HG03342 (cell line): ENCODE measurements around the gene LMAN2.
A peak's percentile ranks its signal among the peaks of the same experiment; 100 is the strongest.
"Not testable (repeated sequence)": the region's sequence is repeated elsewhere in the genome, so short reads cannot be mapped to it uniquely, and the experiment has no call there.

Source experiments
- ATAC-seq: cut with Tn5 transposase; IDR thresholded peaks from one replicate; pipeline ENCODE4 v1.9.1; 2021; ENCODE audit warnings: mild to moderate bottlenecking, moderate library complexity; ENCODE audit not compliant: unreplicated experiment

Gene LMAN2

DNA sequence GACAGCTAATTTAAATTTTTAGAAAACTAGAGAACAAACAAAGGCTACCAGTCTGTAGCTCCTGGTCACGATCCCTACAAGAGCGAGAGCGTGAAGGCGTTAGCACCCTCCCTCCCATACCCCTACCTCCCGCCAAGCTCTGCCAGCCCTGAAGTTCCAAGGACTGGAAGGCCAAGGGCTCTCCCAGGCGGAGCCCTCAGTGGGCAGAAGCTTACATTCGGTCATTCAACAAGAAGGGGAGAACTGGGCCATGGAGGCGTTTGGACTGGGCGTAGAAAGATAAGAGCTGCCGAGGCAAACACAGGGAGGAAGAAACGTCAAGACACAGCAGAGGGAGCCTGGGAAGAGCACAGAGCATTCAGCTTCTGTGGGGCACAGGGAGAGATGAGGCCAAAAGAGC is 42.7 kb downstream of the LMAN2 start:
- ATAC-seq = no peak

DNA sequence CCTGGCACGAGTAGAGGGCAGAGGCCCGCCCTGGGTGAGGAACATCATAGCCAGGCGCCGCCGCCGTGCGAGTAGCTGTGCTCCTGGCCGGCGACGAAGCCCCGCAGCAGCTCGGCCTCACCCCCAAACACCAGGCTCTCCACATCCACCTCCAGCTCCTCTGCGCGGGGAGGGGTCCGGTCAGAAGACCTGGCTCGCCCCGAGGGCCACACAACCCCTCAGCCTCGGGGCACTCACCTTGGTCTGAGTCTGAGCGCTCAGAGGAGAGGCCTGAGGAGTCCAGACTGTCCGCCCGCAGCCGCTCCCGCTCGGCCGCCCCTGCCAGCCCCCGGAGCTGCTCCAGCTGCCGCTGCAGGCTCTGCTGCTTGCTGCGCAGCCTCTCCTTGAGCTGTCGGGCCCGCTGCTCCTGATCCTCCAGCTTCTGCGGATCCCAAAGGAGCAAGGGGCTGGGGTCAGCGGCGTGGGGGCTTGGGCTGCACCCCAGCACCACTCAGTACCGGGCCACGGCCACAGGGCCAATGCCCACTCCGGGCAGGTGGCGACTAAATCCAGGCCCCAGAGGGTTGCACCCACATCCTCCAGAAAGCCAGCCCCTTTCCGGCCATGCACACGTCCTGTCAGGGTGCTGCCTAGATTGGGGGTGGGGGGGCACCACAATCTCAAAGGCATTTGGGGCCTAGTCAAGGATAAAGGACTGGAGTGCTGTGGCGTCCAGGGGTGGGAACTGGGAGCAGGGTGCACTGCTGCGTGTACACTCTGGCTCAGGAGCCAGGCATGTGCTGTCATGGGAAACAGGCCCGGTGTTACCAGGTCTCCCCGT is 43.7 kb downstream of the LMAN2 start:
- no peak for ATAC-seq

DNA sequence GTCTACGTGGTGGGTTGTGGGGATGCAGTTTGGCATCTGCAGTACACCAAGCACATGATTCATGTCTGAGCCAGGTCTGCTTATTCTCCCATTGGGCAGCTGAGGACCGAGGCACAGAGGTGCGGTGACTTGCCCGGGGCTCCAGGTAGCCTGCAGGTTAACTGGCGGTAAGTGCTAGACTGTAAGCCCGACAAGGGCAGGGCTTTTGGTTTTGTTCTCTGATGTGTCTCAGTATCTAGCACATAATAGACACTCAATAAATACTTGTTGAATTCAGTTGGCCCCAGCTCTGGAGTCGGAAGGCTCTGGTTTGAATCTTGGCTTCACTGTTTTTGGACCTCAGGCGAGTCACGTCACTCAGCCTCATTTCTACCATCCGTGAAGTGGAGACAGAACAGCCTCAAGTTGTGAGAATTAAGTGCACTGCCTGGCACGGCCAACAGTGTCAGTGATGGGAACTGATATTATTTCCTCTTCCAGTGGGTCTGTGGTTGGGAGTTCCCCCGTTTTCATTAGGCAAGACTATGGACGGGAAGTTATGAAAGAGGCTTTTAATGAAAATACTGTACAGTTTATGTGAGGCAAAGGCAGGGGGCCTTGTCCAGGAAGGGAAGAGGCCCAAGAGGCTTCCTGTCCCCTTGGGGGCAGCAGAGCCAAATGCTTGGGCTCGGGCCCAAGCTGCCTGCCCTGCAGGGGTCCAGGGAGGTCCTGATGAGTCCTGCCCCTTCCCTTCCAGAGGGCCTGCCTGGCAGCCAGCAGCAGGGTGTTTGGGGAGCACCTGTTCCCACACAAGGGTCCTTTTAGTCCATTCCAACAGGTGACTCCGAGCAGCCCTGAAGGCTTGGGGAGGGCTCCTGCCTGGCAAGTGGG is 44.6 kb downstream of the LMAN2 start:
- no peak for ATAC-seq

DNA sequence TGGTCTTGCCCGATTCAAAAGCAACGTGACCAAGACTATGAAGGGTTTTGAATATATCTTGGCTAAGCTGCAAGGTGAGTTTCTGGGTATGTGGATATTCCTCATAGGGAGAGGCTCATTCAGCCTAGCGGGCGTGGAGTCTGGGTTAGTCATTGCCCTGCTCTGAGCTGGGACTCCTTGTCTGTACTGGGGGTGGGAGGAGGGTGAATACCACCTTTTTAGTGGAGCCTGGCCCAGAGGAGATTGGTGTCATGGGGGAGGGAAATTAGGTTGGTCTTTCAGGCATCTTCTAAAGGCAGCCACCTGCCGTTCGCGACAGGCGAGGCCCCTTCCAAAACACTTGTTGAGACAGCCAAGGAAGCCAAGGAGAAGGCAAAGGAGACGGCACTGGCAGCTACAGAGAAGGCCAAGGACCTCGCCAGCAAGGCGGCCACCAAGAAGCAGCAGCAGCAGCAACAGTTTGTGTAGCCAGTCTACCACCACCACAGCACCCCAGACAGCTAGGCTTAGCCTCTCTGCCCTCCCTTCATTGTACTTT is 45.3 kb downstream of the LMAN2 start:
- not testable (repeated sequence) for ATAC-seq

DNA sequence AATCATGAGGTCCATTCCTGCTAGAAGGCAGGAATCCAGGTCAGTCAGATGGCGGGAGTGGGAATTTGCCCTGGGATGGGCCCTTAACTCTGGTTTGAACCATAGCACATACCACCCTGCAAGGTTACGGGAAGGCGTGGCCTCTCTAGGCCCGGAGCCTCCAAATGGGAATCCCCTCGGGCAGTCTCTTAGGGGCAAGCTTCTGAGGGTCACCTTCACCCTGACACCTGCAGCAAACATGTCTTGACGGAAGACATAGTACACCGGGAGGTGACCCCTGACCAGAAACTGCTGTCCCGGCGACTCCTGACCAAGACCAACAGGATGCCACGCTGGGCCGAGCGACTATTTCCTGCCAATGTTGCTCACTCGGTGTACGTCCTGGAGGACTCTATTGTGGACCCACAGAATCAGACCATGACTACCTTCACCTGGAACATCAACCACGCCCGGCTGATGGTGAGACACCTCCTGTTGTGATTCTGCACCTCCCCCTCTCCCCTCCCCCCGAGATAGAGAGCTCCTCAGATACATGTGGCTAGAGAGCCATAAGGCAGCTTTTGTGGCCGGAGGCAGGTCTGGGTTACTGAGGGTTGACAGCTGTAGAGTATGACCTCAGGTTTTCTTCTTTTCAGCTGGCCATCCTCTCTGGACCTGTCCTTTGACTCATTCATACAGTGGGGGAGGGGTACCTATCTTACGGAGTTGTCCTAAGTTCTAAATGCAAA is 46.9 kb downstream of the LMAN2 start:
- no peak for ATAC-seq

DNA sequence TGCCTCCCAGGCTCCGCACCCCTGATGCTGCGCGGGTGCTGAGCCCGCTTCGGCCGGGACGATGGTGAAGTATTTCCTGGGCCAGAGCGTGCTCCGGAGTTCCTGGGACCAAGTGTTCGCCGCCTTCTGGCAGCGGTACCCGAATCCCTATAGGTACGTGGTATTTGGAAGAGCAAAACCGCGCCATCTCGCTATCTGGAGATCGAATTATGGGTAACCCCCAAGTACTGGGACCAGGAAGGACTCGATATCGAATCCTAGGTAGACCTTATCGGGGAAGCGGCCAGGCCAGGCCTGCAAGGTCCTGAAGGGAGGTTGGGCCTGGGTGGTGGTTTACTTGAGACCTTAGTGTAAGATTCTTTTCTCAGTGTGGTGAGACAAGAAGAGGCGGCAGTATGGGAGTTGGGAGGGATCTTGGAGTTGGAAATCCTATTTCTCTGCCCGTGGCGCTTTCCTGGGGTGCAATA is 47.5 kb downstream of the LMAN2 start:
- no peak for ATAC-seq

DNA sequence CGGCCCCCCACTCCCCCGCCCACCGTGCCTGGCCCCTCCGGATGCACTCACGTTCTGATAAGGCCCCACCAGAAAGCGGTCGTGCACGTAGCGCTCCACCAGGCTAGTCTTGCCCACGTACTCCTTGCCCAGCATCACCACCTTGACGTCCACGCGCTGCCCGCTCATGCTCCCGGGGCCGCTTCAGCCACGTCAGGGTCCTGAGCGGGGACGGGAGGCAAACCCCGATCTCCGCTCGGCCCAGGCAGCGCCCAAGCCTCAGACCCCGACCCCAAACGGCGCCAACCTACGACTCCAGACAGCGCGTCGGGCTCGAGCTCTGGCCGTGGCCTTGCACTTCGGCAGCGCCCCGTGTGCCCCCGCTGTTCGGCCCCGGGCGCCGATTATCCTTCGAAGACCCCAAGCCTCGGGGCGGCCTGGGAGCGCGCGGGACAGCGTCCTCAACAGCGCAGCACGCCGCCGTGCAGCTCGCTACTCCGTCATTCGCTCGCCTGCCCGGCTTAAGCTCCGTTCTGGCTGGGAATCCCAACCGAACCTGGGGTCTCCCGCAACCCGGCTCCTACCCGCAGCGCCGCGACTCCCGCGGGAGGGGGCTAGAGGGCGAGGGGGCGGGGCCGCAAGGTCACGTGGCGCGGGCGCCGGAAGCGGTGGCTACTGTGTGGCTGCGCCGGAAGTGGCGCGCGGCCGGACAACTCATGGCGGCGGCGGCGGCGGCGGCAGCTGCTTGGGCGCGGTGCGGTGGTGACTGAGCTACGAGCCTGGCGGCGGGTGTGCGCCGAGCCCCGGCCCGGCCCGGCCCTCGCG is 48.1 kb downstream of the LMAN2 start, which contains the start of the genes PRELID1 and RAB24:
PRELID1 (plus strand) TSS at position 679 of the 804 bp plus-strand sequence. CDS start 187 bp downstream, outside the sequence.
RAB24 (minus strand) TSS at position 599 of the 804 bp plus-strand sequence; CDS start at position 168, 431 bp downstream.
- ATAC-seq = peak; percentile 54

DNA sequence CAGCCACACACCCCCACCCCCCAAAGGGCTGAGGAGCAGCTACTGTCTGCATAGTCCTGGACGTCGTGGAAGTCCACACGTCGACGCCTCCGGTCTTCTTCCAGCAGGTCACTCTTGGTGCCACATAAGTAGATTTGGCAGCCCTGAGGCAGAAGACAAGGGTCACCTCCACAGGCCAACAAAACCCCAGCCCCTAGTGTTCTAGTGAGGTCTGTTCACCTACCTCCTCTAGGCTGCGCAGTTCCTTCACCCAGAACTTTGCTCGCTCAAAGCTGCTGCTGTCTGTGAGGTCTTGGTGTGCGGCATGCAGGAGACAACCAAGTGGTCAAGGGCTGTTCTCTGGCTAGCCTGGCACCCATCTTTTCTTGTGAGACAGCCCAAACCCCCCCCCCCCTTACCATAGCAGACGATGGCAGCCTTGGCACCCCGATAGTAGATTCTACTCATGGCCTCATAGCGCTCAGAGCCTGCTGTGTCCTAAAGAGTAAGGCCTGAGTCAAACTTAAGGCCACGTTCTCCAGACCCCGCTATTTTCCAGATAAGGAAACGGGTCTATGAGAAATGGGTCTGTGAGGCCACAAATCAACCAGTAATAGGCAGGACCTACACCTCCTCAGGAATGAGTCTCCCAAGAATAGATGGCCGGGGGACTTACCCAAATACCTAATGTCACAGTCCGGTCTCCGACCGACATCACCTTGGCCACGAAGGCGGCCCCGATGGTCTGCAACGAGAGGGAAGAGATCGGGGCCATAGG is 48.9 kb downstream of the LMAN2 start:
- ATAC-seq = no peak

DNA sequence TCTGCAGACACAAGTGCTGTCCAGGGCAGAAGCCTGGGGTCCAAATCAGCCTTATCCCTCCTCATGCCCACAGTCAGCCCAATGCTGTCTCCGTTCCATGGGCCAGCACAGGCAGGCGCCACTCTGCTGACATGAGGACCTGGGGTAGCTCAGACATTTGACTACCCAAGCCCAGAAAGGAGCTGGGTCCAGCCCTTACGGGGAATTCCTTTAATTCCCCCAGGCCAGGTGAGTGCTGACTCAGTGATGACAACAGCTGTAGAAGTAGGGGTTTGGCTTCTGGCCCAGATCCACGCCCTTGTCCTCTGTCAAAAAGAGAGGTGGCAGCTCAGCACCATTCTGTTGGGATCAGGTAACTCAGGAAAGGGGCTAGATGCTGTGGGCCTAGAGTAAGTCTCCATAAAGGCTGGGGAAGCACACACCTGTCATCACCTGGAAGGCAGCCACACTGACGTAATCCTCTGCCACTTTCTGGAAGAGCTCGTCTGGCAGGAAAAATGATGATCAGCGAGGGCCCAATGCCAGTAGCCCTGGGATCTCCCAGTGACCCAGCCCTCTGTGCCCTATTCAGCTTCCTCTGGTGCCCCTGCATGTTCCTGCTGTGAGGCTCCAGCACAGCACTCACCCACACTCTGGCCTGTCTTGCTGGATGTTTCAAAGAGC is 49.8 kb downstream of the LMAN2 start:
- no peak for ATAC-seq

DNA sequence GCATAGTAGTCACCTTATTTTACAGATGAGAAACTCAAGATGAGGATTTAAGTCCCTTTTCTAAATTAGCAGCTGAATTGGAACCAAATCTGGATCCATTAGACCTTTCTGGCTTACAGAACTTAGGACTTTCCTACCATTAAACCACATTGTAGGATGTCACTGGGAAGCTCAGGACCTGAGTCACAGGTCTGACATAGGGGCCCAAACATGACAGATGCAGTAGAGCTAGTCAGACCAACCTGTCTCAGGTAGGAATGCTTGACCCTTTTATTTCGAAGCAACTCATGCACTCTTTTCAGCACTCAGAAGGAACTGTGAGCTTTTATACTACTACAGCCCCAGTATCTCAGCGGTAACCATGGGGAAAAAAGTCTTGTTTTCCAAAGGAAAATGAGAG is 50.5 kb downstream of the LMAN2 start:
- no peak for ATAC-seq

DNA sequence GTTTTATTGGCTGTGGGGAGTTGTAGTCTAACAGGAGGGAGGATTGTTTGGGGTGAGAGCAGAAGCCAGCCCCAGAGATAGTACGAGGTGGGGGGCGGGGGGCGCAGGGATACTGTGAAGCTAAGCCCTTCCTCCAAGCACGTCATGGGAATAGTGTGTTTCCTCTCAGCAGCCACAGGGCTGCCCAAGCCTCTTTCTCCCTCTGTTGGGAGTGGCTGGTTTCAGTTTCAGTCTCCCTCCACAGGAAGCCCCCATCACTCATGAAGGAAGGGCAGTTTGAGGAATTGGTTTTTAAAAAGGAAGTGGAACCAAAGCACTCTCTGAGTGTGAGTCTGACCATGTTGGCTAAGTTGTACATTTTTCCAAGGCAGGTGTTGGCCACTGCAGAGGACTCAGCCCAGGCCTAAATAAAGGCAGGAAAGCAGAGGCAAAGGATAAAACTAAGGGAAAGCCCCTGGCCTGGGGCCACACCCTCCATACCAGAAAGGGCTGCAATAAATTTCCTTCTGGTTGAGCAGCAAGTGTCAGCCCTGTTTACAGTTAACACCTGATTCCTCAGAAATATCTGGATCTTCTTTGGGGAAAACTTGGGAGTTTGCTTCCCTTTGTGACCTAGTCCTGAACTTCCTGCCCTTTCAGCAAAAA is 51.1 kb downstream of the LMAN2 start:
- peak; percentile 41 for ATAC-seq

DNA sequence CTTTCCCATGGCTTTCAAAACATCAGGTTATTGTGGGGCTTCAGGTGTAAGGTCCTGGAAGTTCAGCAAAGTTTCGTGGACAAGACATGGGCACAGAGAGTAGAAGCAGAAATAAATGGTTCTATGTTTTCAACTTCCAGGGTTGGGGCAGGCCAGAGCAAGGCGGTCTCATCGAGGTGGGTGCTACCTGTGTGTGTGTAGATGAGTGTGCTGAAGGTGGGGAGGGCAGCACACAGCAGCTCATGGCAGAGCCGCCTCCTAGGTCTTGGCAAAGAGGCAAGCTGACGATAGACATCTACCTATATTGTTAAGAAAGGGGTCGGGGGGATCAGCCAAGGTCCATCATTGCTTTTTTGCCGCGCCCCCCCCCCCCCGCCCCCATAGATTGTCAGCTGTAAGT is 51.8 kb downstream of the LMAN2 start:
- no peak for ATAC-seq

DNA sequence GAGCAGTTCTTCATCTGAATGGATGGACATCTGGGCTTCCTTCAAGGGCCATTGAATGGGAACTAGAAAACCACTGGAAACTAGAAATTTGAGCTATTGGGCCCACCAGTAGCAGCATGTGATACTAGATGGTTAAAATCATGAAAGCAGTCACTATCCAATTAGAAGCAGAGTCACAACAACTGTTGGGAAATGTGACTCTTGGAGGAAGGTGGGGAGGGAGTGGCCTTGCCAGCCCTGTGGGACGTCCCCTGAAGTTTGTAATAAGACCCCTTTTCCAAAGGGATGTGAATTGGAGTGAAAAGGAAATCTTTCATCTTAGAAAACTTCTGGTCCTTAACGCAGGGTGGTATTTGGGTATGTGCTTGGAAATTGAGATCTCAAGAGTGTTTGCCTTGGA is 53.5 kb downstream of the LMAN2 start:
- no peak for ATAC-seq

DNA sequence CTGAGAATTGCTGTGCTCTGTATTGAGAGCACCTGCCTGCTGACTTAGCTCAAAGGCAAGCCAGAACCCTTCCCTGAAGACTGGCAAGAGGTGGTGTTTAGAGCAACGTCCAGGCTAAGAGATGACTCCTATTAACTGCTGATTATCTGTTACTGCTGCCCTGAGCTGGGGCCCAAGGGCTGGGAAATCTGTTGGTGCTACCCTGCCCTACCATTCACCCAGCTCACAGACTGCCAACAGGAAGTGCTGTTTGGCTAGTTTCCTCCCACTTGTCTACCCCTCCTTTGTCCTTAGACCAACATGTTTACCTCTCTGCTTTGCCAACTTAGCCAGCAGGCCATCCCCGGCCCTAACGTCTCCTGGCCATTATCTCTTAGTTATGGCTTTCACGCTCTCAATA is 54.9 kb downstream of the LMAN2 start:
- ATAC-seq = no peak

DNA sequence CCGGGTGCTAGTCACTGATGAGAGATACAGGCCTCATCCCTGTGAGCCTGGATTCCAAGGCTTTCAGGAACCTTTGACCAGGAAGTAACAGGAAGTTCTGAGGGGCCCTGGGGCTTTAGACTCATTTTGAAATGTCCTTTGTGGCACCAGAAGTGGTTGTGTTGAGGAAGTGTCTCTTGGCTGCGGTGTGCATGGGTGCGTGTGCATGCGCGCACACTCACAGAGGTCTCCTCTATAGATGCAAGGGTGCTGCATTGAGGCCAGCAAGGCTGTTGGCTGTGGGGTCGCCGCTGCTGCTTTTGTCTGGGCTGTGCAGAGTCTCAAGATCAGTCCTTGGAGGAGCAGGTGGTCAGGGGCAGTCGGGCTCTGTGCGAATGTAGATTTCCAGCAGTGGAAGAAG is 55.5 kb downstream of the LMAN2 start:
- ATAC-seq = no peak

DNA sequence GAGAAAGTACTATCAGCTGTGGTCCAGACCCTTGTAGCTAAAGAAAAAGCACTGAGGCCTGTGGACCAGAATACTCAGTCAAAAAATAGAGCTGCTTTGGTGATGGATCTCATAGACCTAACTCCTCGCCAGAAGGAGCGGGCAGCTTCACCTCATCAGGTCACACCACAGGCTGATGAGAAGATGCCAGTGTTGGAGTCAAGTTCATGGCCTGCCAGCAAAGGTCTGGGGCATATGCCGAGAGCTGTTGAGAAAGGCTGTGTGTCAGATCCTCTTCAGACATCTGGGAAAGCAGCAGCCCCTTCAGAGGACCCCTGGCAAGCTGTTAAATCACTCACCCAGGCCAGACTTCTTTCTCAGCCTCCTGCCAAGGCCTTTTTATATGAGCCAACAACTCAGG is 56.8 kb downstream of the LMAN2 start:
- ATAC-seq = no peak

DNA sequence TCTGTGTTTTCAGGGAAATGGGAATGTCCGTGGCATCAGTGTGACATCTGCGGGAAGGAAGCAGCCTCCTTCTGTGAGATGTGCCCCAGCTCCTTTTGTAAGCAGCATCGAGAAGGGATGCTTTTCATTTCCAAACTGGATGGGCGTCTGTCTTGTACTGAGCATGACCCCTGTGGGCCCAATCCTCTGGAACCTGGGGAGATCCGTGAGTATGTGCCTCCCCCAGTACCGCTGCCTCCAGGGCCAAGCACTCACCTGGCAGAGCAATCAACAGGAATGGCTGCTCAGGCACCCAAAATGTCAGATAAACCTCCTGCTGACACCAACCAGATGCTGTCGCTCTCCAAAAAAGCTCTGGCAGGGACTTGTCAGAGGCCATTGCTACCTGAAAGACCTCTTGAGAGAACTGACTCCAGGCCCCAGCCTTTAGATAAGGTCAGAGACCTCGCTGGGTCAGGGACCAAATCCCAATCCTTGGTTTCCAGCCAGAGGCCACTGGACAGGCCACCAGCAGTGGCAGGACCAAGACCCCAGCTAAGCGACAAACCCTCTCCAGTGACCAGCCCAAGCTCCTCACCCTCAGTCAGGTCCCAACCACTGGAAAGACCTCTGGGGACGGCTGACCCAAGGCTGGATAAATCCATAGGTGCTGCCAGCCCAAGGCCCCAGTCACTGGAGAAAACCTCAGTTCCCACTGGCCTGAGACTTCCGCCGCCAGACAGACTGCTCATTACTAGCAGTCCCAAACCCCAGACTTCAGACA is 57.5 kb downstream of the LMAN2 start:
- ATAC-seq = no peak
